ENCODE results near the gene ATP2A3.

ATP2A3 gene

DNA sequence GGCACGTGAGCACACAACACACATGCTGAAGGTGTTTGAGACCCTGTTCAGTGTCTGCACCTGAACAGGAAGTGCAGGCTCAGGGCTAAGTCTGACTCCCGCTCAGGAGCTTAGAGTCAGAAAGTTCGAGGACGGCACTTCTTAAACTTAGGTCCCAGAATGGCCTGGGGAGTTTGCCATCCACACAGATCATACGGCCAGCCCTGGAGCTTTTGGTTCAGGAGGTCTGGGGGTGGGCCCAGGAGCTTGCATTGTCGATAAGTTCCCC is 67.3 kb downstream of the ATP2A3 start:
- TF ChIP-seq, protein P1, sequence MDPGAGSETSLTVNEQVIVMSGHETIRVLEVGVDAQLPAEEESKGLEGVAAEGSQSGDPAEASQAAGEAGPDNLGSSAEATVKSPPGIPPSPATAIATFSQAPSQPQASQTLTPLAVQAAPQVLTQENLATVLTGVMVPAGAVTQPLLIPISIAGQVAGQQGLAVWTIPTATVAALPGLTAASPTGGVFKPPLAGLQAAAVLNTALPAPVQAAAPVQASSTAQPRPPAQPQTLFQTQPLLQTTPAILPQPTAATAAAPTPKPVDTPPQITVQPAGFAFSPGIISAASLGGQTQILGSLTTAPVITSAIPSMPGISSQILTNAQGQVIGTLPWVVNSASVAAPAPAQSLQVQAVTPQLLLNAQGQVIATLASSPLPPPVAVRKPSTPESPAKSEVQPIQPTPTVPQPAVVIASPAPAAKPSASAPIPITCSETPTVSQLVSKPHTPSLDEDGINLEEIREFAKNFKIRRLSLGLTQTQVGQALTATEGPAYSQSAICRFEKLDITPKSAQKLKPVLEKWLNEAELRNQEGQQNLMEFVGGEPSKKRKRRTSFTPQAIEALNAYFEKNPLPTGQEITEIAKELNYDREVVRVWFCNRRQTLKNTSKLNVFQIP (CRISPR knock-in tag; IDR thresholded peaks at IDR 0.05; ENCODE audit: borderline replicate concordance, low read depth) = no peak
- TF ChIP-seq ZFP3 (CRISPR knock-in tag; IDR thresholded peaks at IDR 0.05) (no peak), ZNF8 (CRISPR knock-in tag; IDR thresholded peaks at IDR 0.05) (no peak), SNAI2 (CRISPR knock-in tag; IDR thresholded peaks at IDR 0.05) (no peak), ZFP30 (CRISPR knock-in tag; IDR thresholded peaks at IDR 0.05) (no peak), CSRNP3 (CRISPR knock-in tag; IDR thresholded peaks at IDR 0.05) (no peak), GLIS3 (CRISPR knock-in tag; IDR thresholded peaks at IDR 0.05) (no peak), TCF4 (CRISPR knock-in tag; IDR thresholded peaks at IDR 0.05; ENCODE audit: borderline replicate concordance) (no peak), TSHZ2 (CRISPR knock-in tag; IDR thresholded peaks at IDR 0.05) (no peak), ZC3H10 (CRISPR knock-in tag; IDR thresholded peaks at IDR 0.05) (no peak), CSDC2 (CRISPR knock-in tag; IDR thresholded peaks at IDR 0.05) (no peak), RARB (CRISPR knock-in tag; IDR thresholded peaks at IDR 0.05) (no peak)
- TF ChIP-seq, protein P2, sequence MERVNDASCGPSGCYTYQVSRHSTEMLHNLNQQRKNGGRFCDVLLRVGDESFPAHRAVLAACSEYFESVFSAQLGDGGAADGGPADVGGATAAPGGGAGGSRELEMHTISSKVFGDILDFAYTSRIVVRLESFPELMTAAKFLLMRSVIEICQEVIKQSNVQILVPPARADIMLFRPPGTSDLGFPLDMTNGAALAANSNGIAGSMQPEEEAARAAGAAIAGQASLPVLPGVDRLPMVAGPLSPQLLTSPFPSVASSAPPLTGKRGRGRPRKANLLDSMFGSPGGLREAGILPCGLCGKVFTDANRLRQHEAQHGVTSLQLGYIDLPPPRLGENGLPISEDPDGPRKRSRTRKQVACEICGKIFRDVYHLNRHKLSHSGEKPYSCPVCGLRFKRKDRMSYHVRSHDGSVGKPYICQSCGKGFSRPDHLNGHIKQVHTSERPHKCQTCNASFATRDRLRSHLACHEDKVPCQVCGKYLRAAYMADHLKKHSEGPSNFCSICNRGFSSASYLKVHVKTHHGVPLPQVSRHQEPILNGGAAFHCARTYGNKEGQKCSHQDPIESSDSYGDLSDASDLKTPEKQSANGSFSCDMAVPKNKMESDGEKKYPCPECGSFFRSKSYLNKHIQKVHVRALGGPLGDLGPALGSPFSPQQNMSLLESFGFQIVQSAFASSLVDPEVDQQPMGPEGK (CRISPR knock-in tag; IDR thresholded peaks at IDR 0.05; ENCODE audit: borderline replicate concordance) = no peak
- ATAC-seq = no peak

DNA sequence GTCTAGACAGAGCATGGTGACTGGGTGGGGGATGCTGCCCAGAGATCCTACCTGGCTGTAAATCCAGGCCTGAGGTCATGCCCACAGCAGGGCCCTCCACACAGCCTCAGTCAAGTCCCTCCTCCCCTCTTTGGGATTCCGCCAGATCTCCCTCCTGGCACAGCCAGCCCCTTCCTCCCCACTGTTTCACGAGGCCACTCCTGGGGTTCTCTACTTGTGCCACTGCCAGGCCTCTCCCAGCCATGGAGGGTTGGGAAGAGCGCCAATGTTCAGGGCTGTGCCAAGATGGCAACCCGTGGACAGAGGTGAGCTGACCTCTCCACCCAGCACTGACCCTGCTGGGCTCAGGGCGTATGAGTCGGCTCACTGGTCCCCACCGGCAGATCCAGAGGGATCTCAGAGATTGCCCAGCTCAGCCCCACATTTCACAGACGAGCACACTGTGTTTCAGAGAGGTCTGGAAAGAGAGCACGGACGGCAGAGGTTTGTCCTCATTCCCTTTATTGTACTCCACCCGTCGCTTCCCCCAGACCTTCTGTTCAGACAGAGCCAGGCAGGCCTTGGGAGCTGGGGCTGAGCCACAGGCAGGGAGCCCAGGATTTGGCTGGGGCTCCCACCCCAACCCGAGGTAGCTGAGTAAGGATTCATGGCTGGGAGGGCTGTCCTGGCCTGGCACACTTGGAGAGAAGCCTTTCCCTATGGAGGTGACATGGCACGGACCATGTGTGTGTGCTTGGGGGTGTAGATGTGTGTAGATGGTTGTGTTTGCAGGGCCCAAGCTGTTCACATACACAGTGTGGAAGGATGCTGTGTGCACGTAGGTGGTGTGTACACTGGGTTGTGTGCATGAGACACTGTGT is 67.9 kb downstream of the ATP2A3 start:
- TF ChIP-seq CSDC2 (CRISPR knock-in tag; IDR thresholded peaks at IDR 0.05) = no peak
- no peak for TF ChIP-seq ZNF8 (CRISPR knock-in tag; IDR thresholded peaks at IDR 0.05)
- no peak for TF ChIP-seq PPARA (CRISPR knock-in tag; IDR thresholded peaks at IDR 0.05; ENCODE audit: borderline replicate concordance)
- TF ChIP-seq ISL1 (CRISPR knock-in tag; IDR thresholded peaks at IDR 0.05) = no peak
- no peak for TF ChIP-seq OSR1 (CRISPR knock-in tag; IDR thresholded peaks at IDR 0.05)
- TF ChIP-seq, protein P3, sequence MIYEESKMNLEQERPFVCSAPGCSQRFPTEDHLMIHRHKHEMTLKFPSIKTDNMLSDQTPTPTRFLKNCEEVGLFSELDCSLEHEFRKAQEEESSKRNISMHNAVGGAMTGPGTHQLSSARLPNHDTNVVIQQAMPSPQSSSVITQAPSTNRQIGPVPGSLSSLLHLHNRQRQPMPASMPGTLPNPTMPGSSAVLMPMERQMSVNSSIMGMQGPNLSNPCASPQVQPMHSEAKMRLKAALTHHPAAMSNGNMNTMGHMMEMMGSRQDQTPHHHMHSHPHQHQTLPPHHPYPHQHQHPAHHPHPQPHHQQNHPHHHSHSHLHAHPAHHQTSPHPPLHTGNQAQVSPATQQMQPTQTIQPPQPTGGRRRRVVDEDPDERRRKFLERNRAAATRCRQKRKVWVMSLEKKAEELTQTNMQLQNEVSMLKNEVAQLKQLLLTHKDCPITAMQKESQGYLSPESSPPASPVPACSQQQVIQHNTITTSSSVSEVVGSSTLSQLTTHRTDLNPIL (CRISPR knock-in tag; IDR thresholded peaks at IDR 0.05; ENCODE audit: low read depth) = no peak
- no peak for TF ChIP-seq ARNTL (CRISPR knock-in tag; IDR thresholded peaks at IDR 0.05; ENCODE audit: borderline replicate concordance, low read depth)
- no peak for TF ChIP-seq ZFP3 (CRISPR knock-in tag; IDR thresholded peaks at IDR 0.05)
- no peak for ATAC-seq

- ATAC-seq = no peak
- TF ChIP-seq ZNF70 (CRISPR knock-in tag; IDR thresholded peaks at IDR 0.05) (no peak), RARB (CRISPR knock-in tag; IDR thresholded peaks at IDR 0.05) (no peak), CSDC2 (CRISPR knock-in tag; IDR thresholded peaks at IDR 0.05) (no peak), TCF4 (CRISPR knock-in tag; IDR thresholded peaks at IDR 0.05; ENCODE audit: borderline replicate concordance) (no peak), ZC3H10 (CRISPR knock-in tag; IDR thresholded peaks at IDR 0.05) (no peak), ZNF565 (CRISPR knock-in tag; conservative IDR thresholded peaks at IDR 0.05; ENCODE audit: low read depth) (no peak), TSHZ2 (CRISPR knock-in tag; IDR thresholded peaks at IDR 0.05) (no peak), ZFP3 (CRISPR knock-in tag; IDR thresholded peaks at IDR 0.05) (no peak), ISL1 (CRISPR knock-in tag; IDR thresholded peaks at IDR 0.05) (no peak), BACH2 (CRISPR knock-in tag; IDR thresholded peaks at IDR 0.05; ENCODE audit: borderline replicate concordance) (no peak), CSRNP3 (CRISPR knock-in tag; IDR thresholded peaks at IDR 0.05) (no peak), OSR1 (CRISPR knock-in tag; IDR thresholded peaks at IDR 0.05) (no peak)
- TF ChIP-seq, protein P1 (CRISPR knock-in tag; IDR thresholded peaks at IDR 0.05; ENCODE audit: borderline replicate concordance, low read depth) = no peak
Observed at GRCh38 chr17:3895354-3895753, 68.9 kb downstream of the ATP2A3 start.

Measured in SK-N-SH treated with all-trans-retinoic acid at 6 μM for 48 hours (cell line).